ENCODE results near the gene BMP2K.

DNA sequence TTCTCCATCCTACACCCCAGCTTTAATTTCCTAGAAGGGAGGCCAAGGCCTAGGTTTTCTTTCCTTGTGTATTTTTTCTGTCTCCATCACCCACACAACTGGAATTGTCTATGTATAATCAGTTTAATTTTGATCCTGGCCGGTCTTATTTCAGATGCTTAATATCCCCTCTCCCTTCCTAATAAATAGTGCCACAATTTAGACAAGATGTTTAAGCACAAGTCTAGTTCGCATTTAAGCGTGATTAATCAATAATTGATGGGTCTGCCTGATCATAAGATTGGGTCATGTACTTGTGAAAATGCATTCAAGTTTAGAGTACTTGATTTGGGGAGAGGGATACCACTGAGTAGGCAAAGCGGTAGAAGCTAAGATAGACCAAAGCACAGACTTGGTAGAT is 2.4 kb downstream of the BMP2K start:
- TF ChIP-seq GLIS3 (CRISPR knock-in tag; IDR thresholded peaks at IDR 0.05) = no peak
- TF ChIP-seq ZFP30 (CRISPR knock-in tag; IDR thresholded peaks at IDR 0.05) = no peak
- no peak for TF ChIP-seq PPARA (CRISPR knock-in tag; IDR thresholded peaks at IDR 0.05; ENCODE audit: borderline replicate concordance)
- no peak for TF ChIP-seq POU6F1 (CRISPR knock-in tag; IDR thresholded peaks at IDR 0.05; ENCODE audit: borderline replicate concordance, low read depth)
- TF ChIP-seq, protein P1, sequence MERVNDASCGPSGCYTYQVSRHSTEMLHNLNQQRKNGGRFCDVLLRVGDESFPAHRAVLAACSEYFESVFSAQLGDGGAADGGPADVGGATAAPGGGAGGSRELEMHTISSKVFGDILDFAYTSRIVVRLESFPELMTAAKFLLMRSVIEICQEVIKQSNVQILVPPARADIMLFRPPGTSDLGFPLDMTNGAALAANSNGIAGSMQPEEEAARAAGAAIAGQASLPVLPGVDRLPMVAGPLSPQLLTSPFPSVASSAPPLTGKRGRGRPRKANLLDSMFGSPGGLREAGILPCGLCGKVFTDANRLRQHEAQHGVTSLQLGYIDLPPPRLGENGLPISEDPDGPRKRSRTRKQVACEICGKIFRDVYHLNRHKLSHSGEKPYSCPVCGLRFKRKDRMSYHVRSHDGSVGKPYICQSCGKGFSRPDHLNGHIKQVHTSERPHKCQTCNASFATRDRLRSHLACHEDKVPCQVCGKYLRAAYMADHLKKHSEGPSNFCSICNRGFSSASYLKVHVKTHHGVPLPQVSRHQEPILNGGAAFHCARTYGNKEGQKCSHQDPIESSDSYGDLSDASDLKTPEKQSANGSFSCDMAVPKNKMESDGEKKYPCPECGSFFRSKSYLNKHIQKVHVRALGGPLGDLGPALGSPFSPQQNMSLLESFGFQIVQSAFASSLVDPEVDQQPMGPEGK (CRISPR knock-in tag; IDR thresholded peaks at IDR 0.05; ENCODE audit: borderline replicate concordance) = no peak
- no peak for TF ChIP-seq CSRNP3 (CRISPR knock-in tag; IDR thresholded peaks at IDR 0.05)
- TF ChIP-seq ZNF8 (CRISPR knock-in tag; IDR thresholded peaks at IDR 0.05) = no peak
- TF ChIP-seq CREB5 (CRISPR knock-in tag; IDR thresholded peaks at IDR 0.05; ENCODE audit: low read depth) = no peak
- TF ChIP-seq OSR1 (CRISPR knock-in tag; IDR thresholded peaks at IDR 0.05) = no peak
- no peak for TF ChIP-seq TSHZ2 (CRISPR knock-in tag; IDR thresholded peaks at IDR 0.05)
- no peak for TF ChIP-seq ZC3H10 (CRISPR knock-in tag; IDR thresholded peaks at IDR 0.05)
- no peak for TF ChIP-seq ZFP3 (CRISPR knock-in tag; IDR thresholded peaks at IDR 0.05)
- no peak for TF ChIP-seq CSDC2 (CRISPR knock-in tag; IDR thresholded peaks at IDR 0.05)
- no peak for TF ChIP-seq RARB (CRISPR knock-in tag; IDR thresholded peaks at IDR 0.05)

Data from SK-N-SH treated with all-trans-retinoic acid at 6 μM for 48 hours (cell line).